Endodermal cell (in vitro differentiated cells): ENCODE results near the gene ST6GALNAC4. TPM values are rescaled to one million over a fixed set of nuclear protein-coding genes. Genes with fewer than 3 reads are reported as not detected.

Experiments used
- DNase-seq: peaks from one replicate; pipeline ENCODE4 v3.0.0-alpha.2; 2017
- H3K27ac ChIP-seq: 2 replicates; pipeline ENCODE4 v1.5.1; 2013; ENCODE audit warnings: mild to moderate bottlenecking, low read depth, low read length, moderate library complexity
- H3K27me3 ChIP-seq: 2 replicates; pipeline ENCODE4 v1.6.1; 2013; ENCODE audit warnings: mild to moderate bottlenecking, low read length, moderate library complexity; ENCODE audit not compliant: insufficient read depth, control insufficient read depth, poor library complexity, severe bottlenecking
- H3K36me3 ChIP-seq: 2 replicates; pipeline ENCODE4 v1.7.0; 2013; ENCODE audit warnings: mild to moderate bottlenecking, low read length, moderate library complexity; ENCODE audit not compliant: control insufficient read depth, insufficient read depth
- H3K4me1 ChIP-seq: one replicate; pipeline ENCODE4 v1.7.0; 2013; ENCODE audit warnings: low read length; ENCODE audit not compliant: control insufficient read depth, insufficient read depth
- H3K4me3 ChIP-seq: 2 replicates; pipeline ENCODE4 v1.5.1; 2013; ENCODE audit warnings: mild to moderate bottlenecking, low read length, moderate library complexity
- H3K9ac ChIP-seq: 2 replicates; pipeline ENCODE4 v1.6.1; 2013; ENCODE audit warnings: mild to moderate bottlenecking, low read length, moderate library complexity; ENCODE audit not compliant: poor library complexity, severe bottlenecking; ENCODE audit errors: extremely low read depth
- H3K9me3 ChIP-seq: 2 replicates; pipeline ENCODE4 v1.6.1; 2013; ENCODE audit warnings: mild to moderate bottlenecking, low read length, moderate library complexity; ENCODE audit not compliant: control insufficient read depth
- H3K27ac Mint-ChIP-seq: 2 replicates; pipeline ENCODE4 v1.8.0; 2020; ENCODE audit warnings: mixed read lengths
- H3K27me3 Mint-ChIP-seq: 2 replicates; pipeline ENCODE4 v1.8.0; 2021; ENCODE audit warnings: mild to moderate bottlenecking, mixed read lengths; ENCODE audit not compliant: insufficient read depth
- H3K36me3 Mint-ChIP-seq: 2 replicates; pipeline ENCODE4 v1.8.0; 2020; ENCODE audit warnings: low read depth, mixed read lengths
- H3K4me1 Mint-ChIP-seq: 2 replicates; pipeline ENCODE4 v1.8.0; 2020; ENCODE audit warnings: mixed read lengths
- H3K4me3 Mint-ChIP-seq: 2 replicates; pipeline ENCODE4 v1.8.0; 2020; ENCODE audit warnings: mild to moderate bottlenecking, moderate library complexity, mixed read lengths
- H3K9me3 Mint-ChIP-seq: 2 replicates; pipeline ENCODE4 v1.8.0; 2020; ENCODE audit warnings: mild to moderate bottlenecking, mixed read lengths
- WGBS, 2 experiments: methylation state at CpG; one replicate each; pipeline versions ENCODE4 v1.1.5 to v1.1.7; 2013; ENCODE audit warnings: missing lambda C conversion rate in 2 of 2, mixed read lengths in 1 of 2; ENCODE audit not compliant: insufficient coverage in 1 of 2, insufficient read length in 1 of 2; 5-methylcytosine and 5-hydroxymethylcytosine counted together
- total RNA-seq, 2 donors: library from RNA; stranded (reverse); fragmentation: NEBNext Ultra II Directional in 1 of 2; extraction: Animal tissue kit (Norgen Biotek cat#: 25700) in 1 of 2; gene quantifications; 2 replicates in 1 of 2; 3 replicates in 1 of 2; pipeline ENCODE4 v1.2.1, GENCODE V29; 2021
- TF ChIP-seq, protein P1 (sequence below): fragments of 200-600 bp; sonication (generic); conservative IDR thresholded peaks from 2 replicates; pipeline ENCODE4 v1.5.0; 2021; ENCODE audit warnings: antibody characterized with exemption, mild to moderate bottlenecking

Gene ST6GALNAC4
- total RNA-seq, 2 donors from 2014 or later, result 8.3 to 12.7 TPM

DNA sequence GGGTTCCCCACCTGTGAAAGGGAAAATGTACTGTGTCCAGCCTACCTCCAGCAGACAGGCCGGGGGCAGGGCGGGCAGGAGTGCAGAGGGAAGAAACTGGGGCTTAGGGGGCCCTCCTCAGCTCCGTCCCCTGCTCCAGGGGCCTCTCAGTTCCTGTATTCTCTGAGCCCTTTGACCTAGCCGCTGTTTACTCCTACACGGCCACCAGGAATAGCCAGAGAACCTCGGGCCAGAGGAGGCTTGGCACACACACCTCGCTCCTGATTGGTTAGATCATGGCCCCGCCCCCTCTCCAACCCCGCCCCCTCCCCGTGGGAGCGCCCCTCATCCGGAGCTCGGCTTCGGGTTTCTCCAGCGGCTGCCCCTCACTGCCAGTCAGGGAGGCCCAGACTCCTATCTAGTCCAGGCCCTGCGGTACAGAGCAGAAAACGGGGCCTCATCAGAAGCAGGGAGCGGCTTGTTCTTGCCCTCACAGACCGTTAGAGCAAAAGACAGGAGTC lies 19.6 kb downstream of the ST6GALNAC4 start:
- H3K9ac ChIP-seq, result no peak overlapping the region
- Mint-ChIP-seq H3K4me1 (peaks cover 7% of the 10 kb centered on the region), H3K36me3 (peaks cover 45% of the 10 kb centered on the region), H3K9me3 (peaks cover 23% of the 10 kb centered on the region), H3K27ac (peak overlapping the region; percentile 79), H3K27me3 (no peaks in the 10 kb centered on the region), H3K4me3 (peak overlapping the region; percentile 77)
- TF ChIP-seq, protein P1, sequence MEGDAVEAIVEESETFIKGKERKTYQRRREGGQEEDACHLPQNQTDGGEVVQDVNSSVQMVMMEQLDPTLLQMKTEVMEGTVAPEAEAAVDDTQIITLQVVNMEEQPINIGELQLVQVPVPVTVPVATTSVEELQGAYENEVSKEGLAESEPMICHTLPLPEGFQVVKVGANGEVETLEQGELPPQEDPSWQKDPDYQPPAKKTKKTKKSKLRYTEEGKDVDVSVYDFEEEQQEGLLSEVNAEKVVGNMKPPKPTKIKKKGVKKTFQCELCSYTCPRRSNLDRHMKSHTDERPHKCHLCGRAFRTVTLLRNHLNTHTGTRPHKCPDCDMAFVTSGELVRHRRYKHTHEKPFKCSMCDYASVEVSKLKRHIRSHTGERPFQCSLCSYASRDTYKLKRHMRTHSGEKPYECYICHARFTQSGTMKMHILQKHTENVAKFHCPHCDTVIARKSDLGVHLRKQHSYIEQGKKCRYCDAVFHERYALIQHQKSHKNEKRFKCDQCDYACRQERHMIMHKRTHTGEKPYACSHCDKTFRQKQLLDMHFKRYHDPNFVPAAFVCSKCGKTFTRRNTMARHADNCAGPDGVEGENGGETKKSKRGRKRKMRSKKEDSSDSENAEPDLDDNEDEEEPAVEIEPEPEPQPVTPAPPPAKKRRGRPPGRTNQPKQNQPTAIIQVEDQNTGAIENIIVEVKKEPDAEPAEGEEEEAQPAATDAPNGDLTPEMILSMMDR, result no peak
- 20 to 38% methylated on average over 6 to 17 of the region's 19 CpGs for WGBS, 2 experiments
- DNase-seq, result peak; percentile 98
- H3K9me3 ChIP-seq, result peaks cover 29% of the 10 kb centered on the region
- H3K4me1 ChIP-seq, result peaks cover 4% of the 10 kb centered on the region
- no peak overlapping the region for H3K4me3 ChIP-seq
- no peaks in the 10 kb centered on the region for H3K27me3 ChIP-seq
- H3K27ac ChIP-seq, result peak overlapping the region; percentile 36
- peaks cover 40% of the 10 kb centered on the region for H3K36me3 ChIP-seq

DNA sequence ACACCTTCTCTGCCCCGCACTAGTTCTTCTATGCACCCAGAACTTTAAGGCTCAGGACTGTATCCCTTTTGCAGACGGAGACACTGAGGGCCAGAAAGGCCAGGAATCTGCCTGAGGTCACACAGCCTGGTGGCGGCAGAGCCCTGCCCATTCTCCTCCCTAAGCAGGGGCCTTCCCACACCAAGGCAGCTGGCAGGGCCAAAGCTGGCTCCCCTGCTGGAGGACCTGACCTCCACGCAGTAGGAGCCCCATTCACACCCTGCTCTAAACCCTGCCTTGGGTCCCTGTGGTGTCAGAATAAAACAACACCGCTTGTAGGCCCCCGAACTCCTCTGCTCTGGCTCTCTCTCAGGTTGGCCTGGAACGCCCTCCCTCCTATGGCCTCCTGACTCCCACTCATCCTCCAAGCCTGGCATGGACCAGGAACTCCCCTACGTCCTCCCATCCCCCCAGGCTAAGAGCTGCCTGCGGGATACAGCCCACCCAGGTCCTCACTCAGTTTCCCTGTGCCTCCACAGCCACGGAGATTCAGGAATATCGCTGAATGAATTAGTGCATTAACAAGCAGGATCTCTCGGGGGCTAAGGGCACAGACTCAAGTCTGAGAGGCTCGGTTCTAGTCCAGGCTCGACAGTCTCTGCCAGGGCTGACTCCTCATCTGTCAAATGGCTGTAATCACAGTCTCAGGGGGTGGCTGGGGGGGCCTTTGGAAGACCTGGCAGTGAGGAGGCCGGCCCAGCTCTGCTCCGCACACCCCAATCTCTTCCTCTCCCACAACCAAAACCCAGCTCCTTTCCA lies 20.2 kb downstream of the ST6GALNAC4 start:
- Mint-ChIP-seq H3K4me3 (peak overlapping the region; percentile 77), H3K9me3 (peaks cover 23% of the 10 kb centered on the region), H3K27ac (peak overlapping the region; percentile 79), H3K4me1 (peaks cover 7% of the 10 kb centered on the region), H3K36me3 (peaks cover 48% of the 10 kb centered on the region), H3K27me3 (no peaks in the 10 kb centered on the region)
- Histone ChIP-seq H3K36me3 (peaks cover 44% of the 10 kb centered on the region), H3K27me3 (no peaks in the 10 kb centered on the region), H3K9me3 (peaks cover 29% of the 10 kb centered on the region), H3K4me1 (peaks cover 4% of the 10 kb centered on the region), H3K9ac (no peak overlapping the region), H3K27ac (peak overlapping the region; percentile 16), H3K4me3 (no peak overlapping the region)
- peak; percentile 63 for DNase-seq
- 79 to 84% methylated on average over 11 to 16 of the region's 16 CpGs for WGBS, 2 experiments
- TF ChIP-seq, protein P1, result no peak

DNA sequence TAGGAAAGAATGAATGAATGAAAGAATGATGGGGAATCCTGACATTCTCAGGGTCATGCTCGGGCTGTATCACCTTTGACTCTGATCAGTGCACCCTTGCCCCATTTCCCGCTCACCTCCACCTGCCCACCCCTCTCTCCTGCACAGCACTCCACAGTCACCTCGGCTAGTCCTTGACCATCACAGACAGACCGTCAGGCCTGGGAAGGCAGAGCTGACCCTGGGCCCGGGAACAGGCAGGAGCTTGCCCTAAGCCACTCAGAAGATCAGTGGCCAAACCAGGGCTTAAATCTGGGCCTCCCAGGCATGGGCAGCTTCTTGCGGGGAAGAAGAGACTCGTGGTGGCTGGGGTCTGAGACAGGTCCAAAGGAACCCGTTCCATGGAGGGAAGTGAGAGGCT lies 21.0 kb downstream of the ST6GALNAC4 start:
- Mint-ChIP-seq H3K36me3 (peaks cover 55% of the 10 kb centered on the region), H3K4me1 (peaks cover 7% of the 10 kb centered on the region), H3K27me3 (no peaks in the 10 kb centered on the region), H3K9me3 (peaks cover 23% of the 10 kb centered on the region), H3K4me3 (no peak overlapping the region), H3K27ac (no peak overlapping the region)
- no peak overlapping the region for H3K9ac ChIP-seq
- 89 to 92% methylated on average over 6 to 8 of the region's 8 CpGs for WGBS, 2 experiments
- peaks cover 4% of the 10 kb centered on the region for H3K4me1 ChIP-seq
- TF ChIP-seq, protein P1, result no peak
- H3K9me3 ChIP-seq, result peaks cover 29% of the 10 kb centered on the region
- peaks cover 47% of the 10 kb centered on the region for H3K36me3 ChIP-seq
- peak; percentile 26 for DNase-seq
- H3K4me3 ChIP-seq, result no peak overlapping the region
- no peak overlapping the region for H3K27ac ChIP-seq
- no peaks in the 10 kb centered on the region for H3K27me3 ChIP-seq
